ENCODE measurements around the gene HIC1. TPM values are rescaled to one million over a fixed set of nuclear protein-coding genes. Genes with fewer than 3 reads are reported as not detected.
A peak's percentile ranks its signal among the peaks of the same experiment; 100 is the strongest.

HIC1 gene
- total RNA-seq, 1 donor from 2014 or later: 0.72 TPM

GRCh38 chr17:2054262-2054511, 716 bp upstream of the HIC1 start:
- Mint-ChIP-seq H3K27ac (ENCODE audit: unreplicated experiment) (no peak overlapping the region), H3K27me3 (ENCODE audit: unreplicated experiment) (peaks cover 21% of the 10 kb centered on the region)

GRCh38 chr17:2055292-2056205, 646 bp downstream of the HIC1 start:
- H3K9me3 Mint-ChIP-seq (ENCODE audit: unreplicated experiment): no peaks in the 10 kb centered on the region
- H3K27me3 Mint-ChIP-seq (ENCODE audit: unreplicated experiment): peaks cover 21% of the 10 kb centered on the region
- peak; percentile 28 for DNase-seq (ENCODE audit: low spot score)
- peaks cover 5% of the 10 kb centered on the region for H3K36me3 Mint-ChIP-seq (ENCODE audit: low read depth, unreplicated experiment)
- peaks cover 15% of the 10 kb centered on the region for H3K4me1 Mint-ChIP-seq (ENCODE audit: unreplicated experiment)
- TF ChIP-seq CTCF (IDR thresholded peaks at IDR 0.05; ENCODE audit: unreplicated experiment): no peak
- no peak overlapping the region for H3K27ac Mint-ChIP-seq (ENCODE audit: unreplicated experiment)
- H3K4me3 Mint-ChIP-seq (ENCODE audit: unreplicated experiment): no peak overlapping the region

More at GRCh38 chr17:2054262-2054511, 716 bp upstream of the HIC1 start:
- H3K36me3 Mint-ChIP-seq (ENCODE audit: low read depth, unreplicated experiment): peaks cover 6% of the 10 kb centered on the region
- DNase-seq (ENCODE audit: low spot score): no peak
- H3K4me3 Mint-ChIP-seq (ENCODE audit: unreplicated experiment): no peak overlapping the region
- H3K4me1 Mint-ChIP-seq (ENCODE audit: unreplicated experiment): peaks cover 9% of the 10 kb centered on the region
- no peaks in the 10 kb centered on the region for H3K9me3 Mint-ChIP-seq (ENCODE audit: unreplicated experiment)
- no peak for TF ChIP-seq CTCF (IDR thresholded peaks at IDR 0.05; ENCODE audit: unreplicated experiment)

GRCh38 chr17:2056206-2057174, 1.6 kb downstream of the HIC1 start:
- Mint-ChIP-seq H3K36me3 (ENCODE audit: low read depth, unreplicated experiment) (peaks cover 9% of the 10 kb centered on the region), H3K27ac (ENCODE audit: unreplicated experiment) (no peak overlapping the region), H3K4me3 (ENCODE audit: unreplicated experiment) (no peak overlapping the region), H3K27me3 (ENCODE audit: unreplicated experiment) (peaks cover 24% of the 10 kb centered on the region), H3K4me1 (ENCODE audit: unreplicated experiment) (peaks cover 18% of the 10 kb centered on the region), H3K9me3 (ENCODE audit: unreplicated experiment) (no peaks in the 10 kb centered on the region)
- DNase-seq (ENCODE audit: low spot score): peak; percentile 28
- TF ChIP-seq CTCF (IDR thresholded peaks at IDR 0.05; ENCODE audit: unreplicated experiment): no peak

- no peak overlapping the region for H3K4me3 Mint-ChIP-seq (ENCODE audit: unreplicated experiment)
- peaks cover 26% of the 10 kb centered on the region for H3K27me3 Mint-ChIP-seq (ENCODE audit: unreplicated experiment)
- no peak overlapping the region for H3K27ac Mint-ChIP-seq (ENCODE audit: unreplicated experiment)
- no peaks in the 10 kb centered on the region for H3K9me3 Mint-ChIP-seq (ENCODE audit: unreplicated experiment)
- peaks cover 21% of the 10 kb centered on the region for H3K4me1 Mint-ChIP-seq (ENCODE audit: unreplicated experiment)
- peak; percentile 45 for DNase-seq (ENCODE audit: low spot score)
- TF ChIP-seq CTCF (IDR thresholded peaks at IDR 0.05; ENCODE audit: unreplicated experiment): no peak
- H3K36me3 Mint-ChIP-seq (ENCODE audit: low read depth, unreplicated experiment): peaks cover 15% of the 10 kb centered on the region
These were observed 2.4 kb downstream of the HIC1 start for GRCh38 chr17:2057175-2057759.
